HG03457 (cell line): ENCODE measurements around the gene ZNF688.
"Not testable (repeated sequence)": the region's sequence is repeated elsewhere in the genome, so short reads cannot be mapped to it uniquely, and the experiment has no call there.

Experiments
- ATAC-seq: cut with Tn5 transposase; IDR thresholded peaks from one replicate; pipeline ENCODE4 v1.9.1; 2021; ENCODE audit warnings: moderate number of reproducible peaks; ENCODE audit not compliant: unreplicated experiment

ZNF688 gene

GRCh38 chr16:30535106-30535776 lies 36.3 kb downstream of the ZNF688 start:
- no peak for ATAC-seq

- peak; percentile 40 for ATAC-seq
Measured at GRCh38 chr16:30534368-30535105, 37.0 kb downstream of the ZNF688 start, which contains the start of gene ZNF747. Gene ZNF747, minus strand, starts transcription at chr16:30534858. Its CDS starts 179 bp downstream, at chr16:30534679.

- ATAC-seq, result peak; percentile 9
Measured at GRCh38 chr16:30533748-30534367, 37.7 kb downstream of the ZNF688 start.

GRCh38 chr16:30533146-30533522 lies 38.4 kb downstream of the ZNF688 start:
- ATAC-seq, result no peak

GRCh38 chr16:30532285-30533145 lies 39.0 kb downstream of the ZNF688 start:
- ATAC-seq, result no peak

- ATAC-seq, result no peak
Measured at GRCh38 chr16:30530163-30531037, 41.1 kb downstream of the ZNF688 start.

GRCh38 chr16:30528799-30529457 lies 42.6 kb downstream of the ZNF688 start:
- ATAC-seq, result no peak

GRCh38 chr16:30527635-30528178 lies 43.8 kb downstream of the ZNF688 start:
- no peak for ATAC-seq

- peak; percentile 64 for ATAC-seq
Measured at GRCh38 chr16:30526823-30527634, 44.5 kb downstream of the ZNF688 start.

- ATAC-seq, result no peak
Measured at GRCh38 chr16:30526137-30526822, 45.2 kb downstream of the ZNF688 start, which contains the start of gene ZNF768. Gene ZNF768, minus strand, starts transcription at chr16:30526566. Its CDS starts 153 bp downstream, at chr16:30526413.

- ATAC-seq, result no peak
Measured at GRCh38 chr16:30525844-30526136, 45.7 kb downstream of the ZNF688 start.

GRCh38 chr16:30524575-30525568 lies 46.6 kb downstream of the ZNF688 start:
- no peak for ATAC-seq

GRCh38 chr16:30523768-30524574 lies 47.5 kb downstream of the ZNF688 start:
- no peak for ATAC-seq

- not testable (repeated sequence) for ATAC-seq
Measured at GRCh38 chr16:30522702-30523463, 48.6 kb downstream of the ZNF688 start.
